Mesothelial cell of epicardium (in vitro differentiated cells): ENCODE data around the gene USP49. TPM values are rescaled to one million over a fixed set of nuclear protein-coding genes. Genes with fewer than 3 reads are reported as not detected.
A peak's percentile ranks its signal among the peaks of the same experiment; 100 is the strongest.

ENCODE experiments used
- DNase-seq, 2 experiments: peaks; one replicate each; pipeline ENCODE4 v3.0.0; 2021; ENCODE audit warnings: low spot score in 2 of 2; ENCODE audit not compliant: unreplicated experiment in 2 of 2
- H3K27ac Mint-ChIP-seq: 2 replicates; pipeline ENCODE4 v1.8.0; 2021; ENCODE audit warnings: mixed read lengths
- H3K27me3 Mint-ChIP-seq: 2 replicates; pipeline ENCODE4 v1.8.0; 2021; ENCODE audit warnings: low read depth, mixed read lengths
- H3K36me3 Mint-ChIP-seq: 2 replicates; pipeline ENCODE4 v1.8.0; 2021; ENCODE audit warnings: mixed read lengths
- H3K4me1 Mint-ChIP-seq: 2 replicates; pipeline ENCODE4 v1.8.0; 2021; ENCODE audit warnings: mixed read lengths
- H3K4me3 Mint-ChIP-seq: 2 replicates; pipeline ENCODE4 v1.8.0; 2021; ENCODE audit warnings: mild to moderate bottlenecking, moderate library complexity, mixed read lengths
- H3K9me3 Mint-ChIP-seq: 2 replicates; pipeline ENCODE4 v1.8.0; 2021; ENCODE audit warnings: mixed read lengths
- CTCF ChIP-seq: fragments of 200-600 bp; sonication (generic); IDR thresholded peaks from one replicate; pipeline ENCODE4 v1.5.0; 2021; ENCODE audit warnings: antibody characterized with exemption; ENCODE audit not compliant: unreplicated experiment
- total RNA-seq: library from RNA; stranded (reverse); gene quantifications from 3 replicates; pipeline ENCODE4 v1.2.1, GENCODE V29; 2021

Gene USP49
- total RNA-seq, 1 donor from 2014 or later, result 12.1 TPM

- no peak overlapping the region for H3K27ac Mint-ChIP-seq
- peaks cover 14% of the 10 kb centered on the region for H3K36me3 Mint-ChIP-seq
- no peak overlapping the region for H3K4me3 Mint-ChIP-seq
- no peak for DNase-seq
- H3K27me3 Mint-ChIP-seq, result no peaks in the 10 kb centered on the region
- TF ChIP-seq CTCF, result no peak
- peaks cover 43% of the 10 kb centered on the region for H3K4me1 Mint-ChIP-seq
- no peaks in the 10 kb centered on the region for H3K9me3 Mint-ChIP-seq
Measured at GRCh38 chr6:41937472-41937860, 42.3 kb upstream of the USP49 start.

- peaks cover 37% of the 10 kb centered on the region for H3K4me1 Mint-ChIP-seq
- DNase-seq, result peak in 1 of 2 experiments; percentile 53
- no peak overlapping the region for H3K27ac Mint-ChIP-seq
- TF ChIP-seq CTCF, result peak; percentile 75
- no peaks in the 10 kb centered on the region for H3K9me3 Mint-ChIP-seq
- H3K27me3 Mint-ChIP-seq, result no peaks in the 10 kb centered on the region
- H3K36me3 Mint-ChIP-seq, result peaks cover 19% of the 10 kb centered on the region
- no peak overlapping the region for H3K4me3 Mint-ChIP-seq
Measured at GRCh38 chr6:41936073-41936837, 41.1 kb upstream of the USP49 start.

GRCh38 chr6:41935685-41936072, 40.5 kb upstream of the USP49 start:
- H3K27ac Mint-ChIP-seq, result no peak overlapping the region
- no peak for DNase-seq

GRCh38 chr6:41935193-41935574, 40.0 kb upstream of the USP49 start:
- peaks cover 21% of the 10 kb centered on the region for H3K36me3 Mint-ChIP-seq
- no peak overlapping the region for H3K27ac Mint-ChIP-seq

More at GRCh38 chr6:41935685-41936072, 40.5 kb upstream of the USP49 start:
- no peak for TF ChIP-seq CTCF
- no peaks in the 10 kb centered on the region for H3K27me3 Mint-ChIP-seq
- no peaks in the 10 kb centered on the region for H3K9me3 Mint-ChIP-seq
- H3K36me3 Mint-ChIP-seq, result peaks cover 21% of the 10 kb centered on the region
- H3K4me3 Mint-ChIP-seq, result no peak overlapping the region
- peaks cover 37% of the 10 kb centered on the region for H3K4me1 Mint-ChIP-seq

GRCh38 chr6:41934278-41935192, 39.4 kb upstream of the USP49 start:
- peak overlapping the region; percentile 12 for H3K27ac Mint-ChIP-seq
- H3K4me1 Mint-ChIP-seq, result peaks cover 27% of the 10 kb centered on the region
- H3K27me3 Mint-ChIP-seq, result no peaks in the 10 kb centered on the region
- peaks cover 21% of the 10 kb centered on the region for H3K36me3 Mint-ChIP-seq
- H3K9me3 Mint-ChIP-seq, result no peaks in the 10 kb centered on the region
- DNase-seq, result no peak
- H3K4me3 Mint-ChIP-seq, result no peak overlapping the region
- TF ChIP-seq CTCF, result no peak

More at GRCh38 chr6:41935193-41935574, 40.0 kb upstream of the USP49 start:
- no peaks in the 10 kb centered on the region for H3K9me3 Mint-ChIP-seq
- no peak overlapping the region for H3K4me3 Mint-ChIP-seq
- no peak for DNase-seq
- TF ChIP-seq CTCF, result no peak
- peaks cover 34% of the 10 kb centered on the region for H3K4me1 Mint-ChIP-seq
- H3K27me3 Mint-ChIP-seq, result no peaks in the 10 kb centered on the region
